Suppressor macrophage treated with lipopolysaccharide for 1 hour (primary cell): Measurements from ENCODE around the gene SUCLG2.

ENCODE experiments used
- DNase-seq, 3 donors: peaks; one replicate each; pipeline ENCODE4 v3.0.0-alpha.2; 2020 to 2022

The SUCLG2 gene

GRCh38 chr3:67648701-67649100 is 5.7 kb downstream of the SUCLG2 start:
- DNase-seq: no peak

DNA sequence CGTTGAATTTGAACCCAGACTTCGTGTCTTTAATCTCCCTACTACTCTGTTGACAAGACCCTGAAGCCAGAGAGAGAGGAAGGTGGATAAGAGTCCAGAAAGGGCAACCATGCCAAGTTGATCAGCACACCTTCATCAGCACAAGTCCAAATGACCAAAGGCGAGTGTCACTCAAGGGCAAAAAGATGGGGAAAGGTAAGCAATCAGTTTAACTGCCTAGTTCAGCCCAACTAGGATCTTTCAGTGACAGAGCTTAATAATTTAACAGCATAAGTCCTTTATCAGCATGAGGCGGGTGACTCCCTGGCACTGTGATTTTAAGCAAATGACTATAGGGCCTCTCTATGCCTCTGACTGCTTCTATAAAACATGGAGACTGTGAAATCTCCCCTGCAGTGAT is 6.2 kb downstream of the SUCLG2 start:
- no peak for DNase-seq

DNA sequence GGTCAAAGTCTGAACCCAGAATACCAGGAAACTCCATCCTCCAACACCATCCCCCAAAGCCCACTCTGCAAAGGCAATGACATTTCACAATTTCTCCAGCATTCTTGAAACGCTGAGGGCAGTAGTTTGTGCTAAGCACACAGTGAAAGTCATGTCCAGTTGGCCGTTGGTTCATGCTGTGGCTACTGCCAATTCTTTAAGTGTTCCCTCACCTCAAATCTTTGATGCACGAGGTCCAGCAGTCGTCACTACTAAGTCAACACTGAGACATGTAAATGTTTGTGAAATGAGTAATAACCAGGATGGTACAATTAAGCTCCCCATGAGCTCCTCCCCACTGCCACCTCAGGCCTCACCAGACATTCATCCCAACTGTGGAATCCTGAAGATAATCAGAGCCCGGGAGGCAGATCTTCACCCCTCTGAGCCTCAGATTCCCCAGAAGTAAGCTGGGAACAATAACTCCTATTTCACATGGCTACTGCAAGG is 7.0 kb downstream of the SUCLG2 start:
- DNase-seq: no peak

GRCh38 chr3:67646586-67647234 is 7.7 kb downstream of the SUCLG2 start:
- DNase-seq: no peak

DNA sequence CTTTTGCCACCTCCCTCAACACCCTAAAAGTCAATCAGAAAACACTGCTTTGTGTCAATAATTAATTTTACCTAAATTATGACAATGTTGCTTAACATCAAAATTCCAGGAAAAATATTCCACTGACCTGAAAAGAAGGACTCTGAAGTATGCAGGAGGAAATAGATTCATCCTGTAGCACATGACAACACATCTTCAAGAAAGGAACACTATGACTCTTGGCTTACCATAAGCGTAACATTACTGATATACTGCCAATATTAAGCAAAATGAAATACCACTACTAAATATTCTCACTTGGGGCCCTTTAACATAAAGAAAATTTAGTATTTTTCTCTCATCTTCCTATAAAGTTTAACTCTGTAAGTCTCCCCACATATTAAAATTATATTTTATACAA is 9.6 kb downstream of the SUCLG2 start:
- no peak for DNase-seq

DNA sequence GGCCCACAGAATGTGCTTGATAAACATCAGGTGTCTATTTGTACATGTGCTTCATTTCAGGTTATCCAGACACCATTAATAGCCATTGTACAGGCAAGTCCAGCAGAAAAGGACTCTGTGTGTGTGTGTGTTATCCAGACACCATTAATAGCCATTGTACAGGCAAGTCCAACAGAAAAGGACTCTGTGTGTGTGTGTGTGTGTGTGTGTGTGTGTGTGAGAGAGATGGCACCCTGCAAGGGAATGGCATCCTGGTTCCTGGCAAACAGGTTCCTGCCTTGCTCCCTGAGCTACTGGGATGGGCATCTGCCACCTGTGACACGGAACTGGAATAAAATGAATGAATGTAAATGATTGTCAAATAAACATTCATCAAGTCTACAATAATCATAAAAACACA is 11.7 kb downstream of the SUCLG2 start:
- no peak for DNase-seq

DNA sequence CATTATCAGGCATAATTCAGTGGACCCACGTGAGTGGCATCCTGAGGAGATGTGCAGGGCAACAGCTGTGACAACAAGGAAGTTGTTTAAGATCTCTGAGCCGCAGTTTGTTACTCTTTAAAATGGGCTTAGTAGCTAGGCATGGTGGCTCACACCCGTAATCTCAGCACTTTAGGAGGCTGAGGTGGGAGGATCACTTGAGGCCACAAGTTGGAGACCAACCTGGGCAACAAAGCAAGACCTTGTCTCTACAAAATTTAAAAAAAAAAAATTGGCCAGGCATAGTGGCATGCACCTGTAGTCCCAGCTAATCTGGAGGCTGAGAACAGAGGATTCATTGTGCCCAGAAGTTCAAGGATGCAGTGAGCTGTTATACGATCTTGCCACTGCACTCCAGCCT is 12.2 kb downstream of the SUCLG2 start:
- DNase-seq: no peak

DNA sequence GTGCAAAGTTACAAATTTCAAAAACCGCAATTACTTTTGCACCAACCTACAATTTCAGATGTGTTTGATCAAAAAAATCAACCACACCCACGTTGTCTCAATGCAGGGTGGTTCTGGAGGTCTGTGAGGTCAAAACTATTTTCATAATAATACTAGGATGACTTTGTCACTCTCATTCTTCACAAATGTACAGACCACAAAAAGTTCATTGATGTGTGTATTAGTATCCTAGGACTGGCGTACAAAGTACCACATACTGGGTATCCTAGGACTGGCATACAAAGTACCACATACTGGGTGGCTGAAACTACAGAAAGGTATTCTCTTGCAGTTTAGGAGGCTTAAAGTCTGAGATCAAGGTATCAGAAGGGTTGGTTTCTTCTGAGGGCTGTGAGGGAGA is 13.0 kb downstream of the SUCLG2 start:
- no peak for DNase-seq

- no peak for DNase-seq
Measured at GRCh38 chr3:67640023-67640660, 14.3 kb downstream of the SUCLG2 start.

DNA sequence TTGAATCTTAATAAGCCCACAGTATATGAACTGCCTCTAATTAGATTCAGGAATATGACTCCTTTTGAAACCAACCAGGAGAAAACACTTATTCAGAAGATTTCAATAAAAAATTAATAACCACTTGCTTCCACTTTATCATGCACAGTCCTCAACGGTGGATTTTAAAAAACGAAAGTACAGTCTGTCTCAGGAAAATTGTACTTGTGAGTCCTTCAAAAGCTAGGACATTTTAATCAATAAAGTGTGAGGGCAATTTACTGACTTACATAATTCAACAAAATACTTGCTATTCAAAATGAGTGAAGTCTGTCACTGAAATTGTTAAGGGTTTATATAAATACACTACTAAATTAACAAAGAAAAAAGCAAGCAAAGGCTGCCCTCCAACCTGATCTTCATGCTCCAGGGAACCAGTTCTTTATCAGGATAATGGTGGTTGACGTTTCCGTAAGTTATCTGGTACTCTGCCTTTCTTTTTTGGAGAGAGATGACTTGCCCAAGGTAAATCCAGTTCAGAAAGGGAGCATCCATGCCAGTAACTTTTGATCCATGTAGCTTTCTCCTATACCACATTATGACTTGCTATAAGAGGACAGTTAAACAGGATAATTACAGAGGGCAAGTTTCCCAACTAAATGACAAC is 17.0 kb downstream of the SUCLG2 start:
- DNase-seq: no peak

GRCh38 chr3:67635806-67636205 is 18.6 kb downstream of the SUCLG2 start:
- no peak for DNase-seq

DNA sequence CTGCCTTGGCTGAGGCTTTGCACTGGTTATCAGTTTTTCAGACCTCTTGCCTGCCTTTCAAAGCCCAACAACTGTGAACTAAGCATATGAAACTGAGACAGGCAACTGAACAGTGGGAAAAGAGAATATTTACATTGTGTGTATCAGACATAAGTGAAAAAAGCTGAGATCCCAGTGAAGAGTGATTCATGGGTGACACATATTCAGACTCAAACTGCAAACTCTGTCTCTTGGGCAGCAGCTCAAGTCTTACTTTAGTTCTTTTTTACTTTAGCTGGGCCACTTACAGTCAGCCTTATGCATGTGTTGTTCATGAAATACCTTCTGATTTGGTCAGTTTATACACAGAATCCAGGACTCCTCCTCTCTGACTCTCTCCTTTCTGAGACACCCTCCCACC is 19.2 kb downstream of the SUCLG2 start:
- no peak for DNase-seq

GRCh38 chr3:67630666-67631362 is 23.6 kb downstream of the SUCLG2 start:
- no peak for DNase-seq

- no peak for DNase-seq
Measured at GRCh38 chr3:67624687-67625086, 29.7 kb downstream of the SUCLG2 start.

GRCh38 chr3:67624078-67624477 is 30.3 kb downstream of the SUCLG2 start:
- DNase-seq: peak in 1 of 3 donors; percentile 12

DNA sequence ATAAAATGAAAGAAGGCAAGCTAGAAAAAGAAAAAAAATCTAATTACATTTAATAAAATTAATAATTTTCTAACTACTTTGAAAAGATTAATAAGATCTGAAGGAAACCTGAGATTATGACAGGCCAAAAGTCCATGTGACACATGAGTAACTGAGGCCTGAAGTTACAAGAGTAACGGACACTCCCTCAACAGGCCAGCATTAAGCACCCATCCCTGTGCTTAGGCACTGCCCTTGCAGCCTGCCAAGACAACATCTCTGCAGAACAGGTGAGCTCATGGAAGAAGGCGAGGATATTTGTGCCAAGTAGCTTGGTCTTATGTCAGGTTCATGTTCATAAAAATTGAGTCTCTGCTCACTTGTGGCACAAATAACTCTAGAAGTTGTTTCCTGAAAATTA is 31.8 kb downstream of the SUCLG2 start:
- DNase-seq: no peak

DNA sequence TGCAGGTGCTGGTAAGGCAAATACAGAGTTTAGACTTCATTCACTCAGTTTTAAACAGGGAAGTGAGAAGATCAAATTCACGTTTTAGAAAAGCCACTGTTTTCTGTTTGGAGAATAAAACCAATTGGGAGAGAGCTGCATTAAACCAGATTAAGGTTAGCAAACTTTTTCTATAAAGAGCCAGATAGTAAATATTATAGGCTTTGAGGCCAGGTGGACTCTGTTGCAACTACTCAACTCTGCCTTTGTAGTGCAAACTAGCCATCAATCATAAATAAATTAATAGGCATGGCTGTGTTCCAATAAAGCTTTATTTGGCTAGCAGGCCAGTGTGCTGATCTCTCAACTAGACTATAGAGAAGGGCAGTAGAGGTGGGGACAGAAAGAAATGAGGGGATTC is 33.5 kb downstream of the SUCLG2 start:
- no peak for DNase-seq

DNA sequence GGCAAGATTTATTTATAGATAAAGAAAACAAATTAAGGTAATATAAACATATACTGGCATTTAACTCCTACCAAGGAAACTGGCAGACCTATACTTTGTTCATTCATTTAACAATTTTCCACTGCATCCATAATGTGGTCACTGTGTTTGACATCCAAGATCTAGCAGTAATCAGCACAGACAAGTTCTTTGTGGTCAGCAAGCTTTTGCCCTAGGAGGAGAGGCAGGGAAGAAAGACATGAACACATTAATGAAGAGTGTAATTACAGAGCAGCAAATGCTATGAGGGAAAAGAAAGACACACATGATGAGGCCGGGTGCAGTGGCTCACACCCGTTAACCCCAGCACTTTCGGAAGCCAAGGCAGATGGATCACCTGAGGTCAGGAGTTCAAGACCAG is 34.4 kb downstream of the SUCLG2 start:
- no peak for DNase-seq

DNA sequence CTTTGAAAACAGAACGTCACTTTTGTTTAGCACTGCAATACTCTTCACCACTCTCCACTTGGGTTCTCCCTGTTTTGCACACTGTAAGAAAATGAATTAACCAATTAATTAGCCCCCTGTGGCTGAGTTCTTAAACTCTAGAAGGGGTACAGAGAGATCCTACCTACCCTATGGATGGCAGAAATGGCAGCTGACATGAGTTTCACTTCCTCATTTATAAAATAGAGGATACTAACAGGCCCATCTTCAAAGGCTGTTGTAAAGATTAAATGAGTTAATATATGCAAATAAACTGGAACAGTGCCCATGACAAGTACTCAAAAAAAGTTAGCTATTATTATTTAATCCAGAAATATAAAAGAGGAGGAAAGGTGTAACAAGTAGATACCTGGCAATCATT is 36.9 kb downstream of the SUCLG2 start:
- no peak for DNase-seq

DNA sequence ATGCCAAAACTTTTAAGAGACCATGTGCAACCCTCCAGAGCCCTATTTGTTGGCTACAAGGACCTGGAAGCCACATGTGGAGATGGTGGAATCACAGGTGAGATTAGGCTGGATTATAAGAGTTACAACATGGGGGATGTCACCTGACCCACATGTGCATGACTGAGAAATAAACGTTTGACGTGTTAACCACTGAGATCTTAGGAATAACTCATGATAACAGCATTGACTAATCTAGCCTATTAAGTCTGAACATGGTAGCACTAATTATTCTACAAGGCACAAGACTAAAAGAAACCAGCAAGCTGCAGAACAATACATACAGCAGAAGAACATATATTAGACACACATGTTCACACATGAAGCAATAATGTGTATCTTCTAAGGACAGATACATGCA is 38.4 kb downstream of the SUCLG2 start:
- DNase-seq: no peak

- no peak for DNase-seq
Measured at GRCh38 chr3:67614195-67614594, 40.2 kb downstream of the SUCLG2 start.

DNA sequence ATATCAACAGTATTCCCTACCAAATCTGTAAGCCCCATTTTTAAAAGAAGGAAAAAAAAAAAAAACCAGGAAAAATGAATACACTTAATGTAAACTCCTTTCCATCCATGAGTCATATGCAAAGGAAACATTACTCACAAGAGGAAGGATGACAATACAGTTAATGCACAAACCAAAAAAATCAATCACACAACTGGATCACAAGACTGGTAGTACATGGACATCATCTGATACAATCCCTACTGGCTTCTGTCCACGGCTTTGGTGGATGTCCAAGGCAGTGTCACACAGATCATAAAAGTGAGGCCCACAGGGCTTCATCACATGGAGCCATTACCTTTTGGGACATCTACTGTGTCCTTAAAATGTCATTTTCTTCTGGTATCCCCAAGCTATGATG is 44.0 kb downstream of the SUCLG2 start:
- DNase-seq: peak; percentile 3 to 57 (median 48)

- DNase-seq: peak in 1 of 3 donors; percentile 3
Measured at GRCh38 chr3:67609709-67610108, 44.7 kb downstream of the SUCLG2 start.

DNA sequence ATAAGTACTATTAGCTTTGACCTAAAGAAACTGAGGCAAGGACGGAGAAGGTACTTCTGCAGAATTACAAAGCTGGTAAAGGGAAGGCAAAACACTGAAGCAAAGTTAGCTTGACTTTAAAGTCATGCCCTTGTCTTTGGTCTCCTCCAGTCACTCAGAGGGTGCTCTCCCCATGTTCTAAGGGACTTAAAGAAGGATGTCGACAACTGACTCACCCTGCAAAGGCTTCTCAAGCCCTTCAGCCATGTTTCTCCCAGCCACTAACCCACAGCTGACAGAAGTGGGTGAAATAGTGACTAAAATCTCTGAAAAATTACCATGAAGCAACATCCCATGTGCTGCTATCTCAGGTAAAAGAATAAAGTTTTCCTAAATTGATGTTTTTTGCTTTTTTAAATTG is 46.4 kb downstream of the SUCLG2 start:
- no peak for DNase-seq
